ENCODE measurements around the gene IL1RAP. TPM values are rescaled to one million over a fixed set of nuclear protein-coding genes. Genes with fewer than 3 reads are reported as not detected.

The IL1RAP gene
- polyA plus RNA-seq, 3 donors: 8.0 to 12.6 (median 11.8) TPM

DNA sequence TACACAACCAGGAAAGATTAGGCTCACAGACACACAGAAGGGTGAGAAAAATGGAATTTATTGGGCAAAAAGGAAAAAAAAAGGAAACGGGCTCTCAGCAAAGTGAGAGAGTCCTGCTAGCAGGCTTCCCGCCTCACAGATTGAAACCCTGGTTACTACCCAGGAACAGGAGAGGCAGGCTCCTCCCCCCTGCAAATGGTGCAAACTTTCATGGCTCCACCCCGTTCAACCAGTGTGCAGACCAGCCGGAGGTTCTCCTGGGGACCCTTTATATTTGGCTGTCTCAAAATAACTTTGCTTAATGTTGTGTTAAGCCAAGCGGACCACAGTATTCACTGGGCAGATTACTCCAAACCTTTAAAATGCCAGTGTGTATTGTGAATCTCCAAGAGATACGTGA lies 40.3 kb downstream of the IL1RAP start:
- no peaks in the 10 kb centered on the region for H4K20me1 ChIP-seq (ENCODE audit: insufficient read depth, low read length)
- H3K4me1 Mint-ChIP-seq: peaks cover 4% of the 10 kb centered on the region
- H3K79me2 ChIP-seq (ENCODE audit: insufficient read depth, low read length): no peaks in the 10 kb centered on the region
- 94% methylated on average over 6 of the region's 6 CpGs for WGBS (ENCODE audit: insufficient coverage)
- H3K27ac ChIP-seq (ENCODE audit: low read depth in 1 of 2, low read length in 2 of 2): no peak overlapping the region
- H3K4me2 ChIP-seq (replicated peaks; ENCODE audit: extremely low read depth, low read length, poor library complexity, severe bottlenecking): no peak overlapping the region
- H3K9ac ChIP-seq (ENCODE audit: insufficient read depth, low read length, poor library complexity, severe bottlenecking): no peak overlapping the region
- intact Hi-C loops (cut with micrococcal nuclease): no loop called here
- peaks cover 4 to 25% (median 9%) of the 10 kb centered on the region in 7 donors for H3K9me3 Mint-ChIP-seq
- H3K4me3 ChIP-seq (replicated peaks in 1 of 3; ENCODE audit: low read depth in 2 of 3, low read length in 3 of 3): no peak overlapping the region
- TF ChIP-seq, protein P1, sequence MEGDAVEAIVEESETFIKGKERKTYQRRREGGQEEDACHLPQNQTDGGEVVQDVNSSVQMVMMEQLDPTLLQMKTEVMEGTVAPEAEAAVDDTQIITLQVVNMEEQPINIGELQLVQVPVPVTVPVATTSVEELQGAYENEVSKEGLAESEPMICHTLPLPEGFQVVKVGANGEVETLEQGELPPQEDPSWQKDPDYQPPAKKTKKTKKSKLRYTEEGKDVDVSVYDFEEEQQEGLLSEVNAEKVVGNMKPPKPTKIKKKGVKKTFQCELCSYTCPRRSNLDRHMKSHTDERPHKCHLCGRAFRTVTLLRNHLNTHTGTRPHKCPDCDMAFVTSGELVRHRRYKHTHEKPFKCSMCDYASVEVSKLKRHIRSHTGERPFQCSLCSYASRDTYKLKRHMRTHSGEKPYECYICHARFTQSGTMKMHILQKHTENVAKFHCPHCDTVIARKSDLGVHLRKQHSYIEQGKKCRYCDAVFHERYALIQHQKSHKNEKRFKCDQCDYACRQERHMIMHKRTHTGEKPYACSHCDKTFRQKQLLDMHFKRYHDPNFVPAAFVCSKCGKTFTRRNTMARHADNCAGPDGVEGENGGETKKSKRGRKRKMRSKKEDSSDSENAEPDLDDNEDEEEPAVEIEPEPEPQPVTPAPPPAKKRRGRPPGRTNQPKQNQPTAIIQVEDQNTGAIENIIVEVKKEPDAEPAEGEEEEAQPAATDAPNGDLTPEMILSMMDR (IDR thresholded peaks at IDR 0.05): no peak
- H3K27me3 ChIP-seq (ENCODE audit: control insufficient read depth in 2 of 2, insufficient read depth in 2 of 2, low read length in 2 of 2): no peaks in the 10 kb centered on the region
- H3K27ac Mint-ChIP-seq: no peak overlapping the region
- no peak for DNase-seq
- peaks cover 0 to 4% of the 10 kb centered on the region in 2 donors for H3K9me3 ChIP-seq (replicated peaks in 1 of 2; ENCODE audit: control insufficient read depth in 1 of 2, insufficient read depth in 1 of 2, low read length in 2 of 2)
- H2AFZ ChIP-seq (ENCODE audit: insufficient read depth, low read depth, low read length, poor library complexity, severe bottlenecking): no peak overlapping the region
- no peaks in the 10 kb centered on the region for H3K4me1 ChIP-seq (ENCODE audit: control insufficient read depth in 1 of 2, insufficient read depth in 2 of 2, low read length in 2 of 2)
- H3K4me3 Mint-ChIP-seq: no peak overlapping the region
- H3K36me3 Mint-ChIP-seq: peaks cover 30 to 31% of the 10 kb centered on the region in 2 donors
- H3K36me3 ChIP-seq (replicated peaks in 1 of 2; ENCODE audit: control insufficient read depth in 1 of 2, insufficient read depth in 2 of 2, low read length in 2 of 2): peaks cover 0 to 20% of the 10 kb centered on the region in 2 donors
- H3K27me3 Mint-ChIP-seq (ENCODE audit: low read depth in 3 of 3): peaks cover 0 to 1% (median 0%) of the 10 kb centered on the region in 3 donors

DNA sequence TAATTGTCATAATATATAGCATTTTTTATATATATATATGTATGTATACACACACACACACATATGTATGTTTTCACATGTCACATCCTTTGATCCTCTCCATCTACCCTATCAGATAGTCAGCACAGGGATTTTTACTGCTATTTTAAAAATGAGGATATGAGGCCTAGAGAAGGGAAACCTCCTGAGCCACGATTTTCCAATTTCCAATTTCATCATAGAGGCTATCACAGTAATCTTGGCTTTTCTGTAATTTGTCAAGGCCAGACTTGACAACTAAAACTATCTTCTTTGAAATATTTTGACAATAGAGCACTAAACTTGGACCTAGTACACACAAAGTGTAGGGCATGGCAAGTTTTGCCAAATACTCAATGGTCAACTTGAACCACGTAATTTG lies 42.5 kb downstream of the IL1RAP start:
- Histone ChIP-seq H3K9ac (ENCODE audit: insufficient read depth, low read length, poor library complexity, severe bottlenecking) (no peak overlapping the region), H2AFZ (ENCODE audit: insufficient read depth, low read depth, low read length, poor library complexity, severe bottlenecking) (no peak overlapping the region), H4K20me1 (ENCODE audit: insufficient read depth, low read length) (no peaks in the 10 kb centered on the region), H3K79me2 (ENCODE audit: insufficient read depth, low read length) (no peaks in the 10 kb centered on the region), H3K27ac (ENCODE audit: low read depth in 1 of 2, low read length in 2 of 2) (no peak overlapping the region), H3K4me2 (replicated peaks; ENCODE audit: extremely low read depth, low read length, poor library complexity, severe bottlenecking) (no peak overlapping the region), H3K9me3 (replicated peaks in 1 of 2; ENCODE audit: control insufficient read depth in 1 of 2, insufficient read depth in 1 of 2, low read length in 2 of 2) (peaks cover 0 to 4% of the 10 kb centered on the region in 2 donors), H3K36me3 (replicated peaks in 1 of 2; ENCODE audit: control insufficient read depth in 1 of 2, insufficient read depth in 2 of 2, low read length in 2 of 2) (peaks cover 0 to 20% of the 10 kb centered on the region in 2 donors), H3K4me3 (replicated peaks in 1 of 3; ENCODE audit: low read depth in 2 of 3, low read length in 3 of 3) (no peak overlapping the region), H3K27me3 (ENCODE audit: control insufficient read depth in 2 of 2, insufficient read depth in 2 of 2, low read length in 2 of 2) (no peaks in the 10 kb centered on the region), H3K4me1 (ENCODE audit: control insufficient read depth in 1 of 2, insufficient read depth in 2 of 2, low read length in 2 of 2) (no peaks in the 10 kb centered on the region)
- no peak for DNase-seq
- TF ChIP-seq, protein P1 (IDR thresholded peaks at IDR 0.05): no peak
- peak overlapping the region in 1 of 7 donors; percentile 58 for H3K27ac Mint-ChIP-seq
- H3K4me1 Mint-ChIP-seq: peaks cover 4% of the 10 kb centered on the region
- H3K27me3 Mint-ChIP-seq (ENCODE audit: low read depth in 3 of 3): peaks cover 0 to 1% (median 0%) of the 10 kb centered on the region in 3 donors
- no peak overlapping the region for H3K4me3 Mint-ChIP-seq
- peaks cover 33 to 37% of the 10 kb centered on the region in 2 donors for H3K36me3 Mint-ChIP-seq
- intact Hi-C loops (cut with micrococcal nuclease): no loop called here
- no CpG with 5 or more reads among the region's 2 CpGs for WGBS (ENCODE audit: insufficient coverage)
- H3K9me3 Mint-ChIP-seq: peaks cover 2 to 19% (median 6%) of the 10 kb centered on the region in 7 donors

All from CD14-positive monocyte (primary cell).